Heart left ventricle (tissue), 13 donors: ENCODE results near the gene ACOXL.

Experiments
- POLR2A ChIP-seq, 2 donors: fragments of 450-650 bp; IDR thresholded peaks; one replicate each; pipeline ENCODE4 v1.6.1; 2017; ENCODE audit warnings: antibody characterized with exemption in 2 of 2, mild to moderate bottlenecking in 2 of 2, moderate library complexity in 2 of 2
- TF ChIP-seq, protein P1 (sequence below), 12 donors: fragments of 200-600 bp; sonication (generic) in 4 of 12; IDR thresholded peaks; one replicate each; pipeline versions ENCODE4 v1.5.0 to v1.8.0; 2018 to 2022; ENCODE audit warnings: antibody characterized with exemption in 12 of 12, mild to moderate bottlenecking in 5 of 12
- donor health status: ischemic (EF 13 %, LVEDD 7.1; RV severe dilation, severe dysfunction).
- donor health status: DM: no; HTN: yes; CAD: no.
- donor health status: DM: no; HTN: no; CAD: no.
- donor health status: ischemic (EF 25% LVEDD 6.9; RV normal size, moderate dysfunction).
- donor health status: ischemic (EF 25% LVEDD 5.7; RV mildly dilated, moderate dysfunction).
- donor health status: ischemic (EF 35%, LVEDD 5.7; RV mildly dilated, moderate dysfunction).
- donor health status: nonischemic (EF 11% LVEDD 7.7; RV severe dilation, severe dysfunction).
- donor health status: DM: yes; HTN: yes; CAD: no.
- donor health status: PGD.
- donor health status: ischemic (EF 29% LVEDD 5.4; RV normal size, mild dysfunction).
- donor health status: nonischemic (EF 23%, LVEDD 6.1; RV moderate dilation, normal function).

DNA sequence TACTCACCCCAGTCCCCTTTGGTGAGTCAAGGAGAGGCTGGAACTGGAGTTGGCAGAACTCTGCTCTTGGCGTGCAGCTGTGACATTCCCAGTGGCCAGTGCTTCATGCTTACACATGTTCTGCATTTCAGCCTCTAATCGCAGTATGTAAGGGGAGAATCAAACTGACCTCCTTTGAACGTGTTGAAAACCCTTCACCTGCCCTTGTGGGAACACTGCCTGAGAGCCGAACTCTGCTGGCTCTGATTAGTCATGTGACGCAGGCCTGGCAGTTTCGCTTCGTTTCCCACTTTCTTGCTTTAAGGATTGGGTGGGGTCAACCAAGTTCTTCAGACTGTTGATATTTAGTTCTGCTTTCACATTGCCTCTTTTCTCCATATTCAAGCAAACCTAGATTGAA, 214.5 kb downstream of the ACOXL start:
- TF ChIP-seq, protein P1, sequence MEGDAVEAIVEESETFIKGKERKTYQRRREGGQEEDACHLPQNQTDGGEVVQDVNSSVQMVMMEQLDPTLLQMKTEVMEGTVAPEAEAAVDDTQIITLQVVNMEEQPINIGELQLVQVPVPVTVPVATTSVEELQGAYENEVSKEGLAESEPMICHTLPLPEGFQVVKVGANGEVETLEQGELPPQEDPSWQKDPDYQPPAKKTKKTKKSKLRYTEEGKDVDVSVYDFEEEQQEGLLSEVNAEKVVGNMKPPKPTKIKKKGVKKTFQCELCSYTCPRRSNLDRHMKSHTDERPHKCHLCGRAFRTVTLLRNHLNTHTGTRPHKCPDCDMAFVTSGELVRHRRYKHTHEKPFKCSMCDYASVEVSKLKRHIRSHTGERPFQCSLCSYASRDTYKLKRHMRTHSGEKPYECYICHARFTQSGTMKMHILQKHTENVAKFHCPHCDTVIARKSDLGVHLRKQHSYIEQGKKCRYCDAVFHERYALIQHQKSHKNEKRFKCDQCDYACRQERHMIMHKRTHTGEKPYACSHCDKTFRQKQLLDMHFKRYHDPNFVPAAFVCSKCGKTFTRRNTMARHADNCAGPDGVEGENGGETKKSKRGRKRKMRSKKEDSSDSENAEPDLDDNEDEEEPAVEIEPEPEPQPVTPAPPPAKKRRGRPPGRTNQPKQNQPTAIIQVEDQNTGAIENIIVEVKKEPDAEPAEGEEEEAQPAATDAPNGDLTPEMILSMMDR (IDR thresholded peaks at IDR 0.05) = no peak
- TF ChIP-seq POLR2A (IDR thresholded peaks at IDR 0.05) = no peak
